Measurements from ENCODE around the gene FBLN2. TPM values are rescaled to one million over a fixed set of nuclear protein-coding genes. Genes with fewer than 3 reads are reported as not detected.

FBLN2 gene
- total and polyA plus RNA-seq, 2 of the 13 experiments (the other 11 are each of a cell fraction or from before 2014, with no cell fraction given), result not detected

GRCh38 chr3:13543253-13543652, 5.7 kb upstream of the FBLN2 start:
- Histone ChIP-seq H4K20me1 (ENCODE audit: insufficient read depth, low read length) (no peaks in the 10 kb centered on the region), H3K4me2 (ENCODE audit: low read depth, low read length) (no peak overlapping the region), H3K4me1 (ENCODE audit: insufficient read depth, low read length) (no peaks in the 10 kb centered on the region), H3K9me3 (ENCODE audit: low read length) (no peaks in the 10 kb centered on the region), H3K36me3 (replicated peaks in 1 of 2; ENCODE audit: control insufficient read depth in 1 of 2, insufficient read depth in 2 of 2, low read length in 2 of 2) (no peaks in the 10 kb centered on the region), H3K9ac (ENCODE audit: insufficient read depth, low read depth, low read length) (no peak overlapping the region), H3K27ac (ENCODE audit: extremely low read length, insufficient read depth, low read length) (no peak overlapping the region), H3K27me3 (ENCODE audit: control insufficient read depth in 1 of 2, insufficient read depth in 2 of 2, low read length in 2 of 2) (peaks cover 14 to 72% of the 10 kb centered on the region in 2 experiments), H2AFZ (ENCODE audit: low read length) (no peak overlapping the region), H3K79me2 (ENCODE audit: insufficient read depth, low read length) (no peaks in the 10 kb centered on the region), H3K4me3 (replicated peaks in 1 of 3; ENCODE audit: insufficient read depth in 1 of 3, low read depth in 2 of 3, low read length in 3 of 3) (no peak overlapping the region)
- in situ Hi-C loops (cut with HindIII; ENCODE audit: extremely low pct_ligation_motif_present, low pct_unique_long_range_greater_than_20kb) (no loop called here), intact Hi-C loops (cut with micrococcal nuclease; ENCODE audit: unreplicated experiment) (no loop called here)
- WGBS (ENCODE audit: low lambda C conversion rate), result 8% methylated on average over 5 of the region's 5 CpGs
- no peak for FAIRE-seq
- no TSS peak for BruUV-seq (replicated peaks)
- ChIA-PET CTCF (ENCODE audit: low intra/inter-chr PET ratio, low total read pairs) (no interaction called here), POLR2A (no interaction called here)
- ATAC-seq, result no peak
- no peak for DNase-seq (ENCODE audit: low spot score)
- 0 out of 2 replicates have a peak, but pooled peaks have one; percentile 5 for TF ChIP-seq CEBPB (IDR thresholded peaks at IDR 0.05; ENCODE audit: borderline replicate concordance, low read depth, low read length)
- no peak for TF ChIP-seq HES4 (CRISPR knock-in tag; IDR thresholded peaks at IDR 0.05; ENCODE audit: borderline replicate concordance)
- TF ChIP-seq FOSL2 (CRISPR knock-in tag; IDR thresholded peaks at IDR 0.05), result peak; percentile 65
- 0 out of 4 replicates have a peak, but pooled peaks of 1 of the 2 experiments have one; percentile 22 for TF ChIP-seq ATF4 (CRISPR knock-in tag; IDR thresholded peaks at IDR 0.05)

DNA sequence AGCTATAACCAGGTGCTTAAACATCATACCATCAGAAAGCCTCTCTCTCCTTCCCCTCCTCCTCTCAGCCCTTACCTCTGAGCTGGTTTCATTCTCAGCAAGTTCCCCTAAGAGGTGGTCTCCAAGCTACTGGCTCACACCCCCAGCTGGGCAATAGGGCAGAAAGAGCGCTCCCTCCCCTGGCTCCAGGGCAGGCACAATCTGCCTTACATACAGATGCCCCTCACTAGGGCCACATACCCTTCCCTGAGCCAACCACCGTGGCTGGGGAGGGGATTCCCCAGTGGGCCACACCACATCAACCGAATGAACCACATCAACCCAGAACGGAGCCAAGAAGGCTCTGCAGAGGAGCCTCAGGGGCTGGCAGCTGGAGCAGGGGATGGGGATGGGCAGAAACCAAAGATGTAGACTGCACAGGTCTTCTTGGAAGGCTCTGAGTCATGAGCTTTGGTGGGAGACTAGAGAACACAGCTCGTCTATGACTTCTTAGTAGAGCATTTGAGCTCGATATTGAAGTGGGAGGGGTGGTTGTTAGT, 4.6 kb upstream of the FBLN2 start:
- Histone ChIP-seq H3K9ac (ENCODE audit: insufficient read depth, low read depth, low read length) (no peak overlapping the region), H3K27me3 (ENCODE audit: control insufficient read depth in 1 of 2, insufficient read depth in 2 of 2, low read length in 2 of 2) (peaks cover 13 to 73% of the 10 kb centered on the region in 2 experiments), H3K36me3 (replicated peaks in 1 of 2; ENCODE audit: control insufficient read depth in 1 of 2, insufficient read depth in 2 of 2, low read length in 2 of 2) (no peaks in the 10 kb centered on the region), H2AFZ (ENCODE audit: low read length) (no peak overlapping the region), H3K27ac (ENCODE audit: extremely low read length, insufficient read depth, low read length) (no peak overlapping the region), H3K9me3 (ENCODE audit: low read length) (no peaks in the 10 kb centered on the region), H3K79me2 (ENCODE audit: insufficient read depth, low read length) (no peaks in the 10 kb centered on the region), H3K4me3 (replicated peaks in 1 of 3; ENCODE audit: insufficient read depth in 1 of 3, low read depth in 2 of 3, low read length in 3 of 3) (no peak overlapping the region), H4K20me1 (ENCODE audit: insufficient read depth, low read length) (no peaks in the 10 kb centered on the region), H3K4me1 (ENCODE audit: insufficient read depth, low read length) (no peaks in the 10 kb centered on the region), H3K4me2 (ENCODE audit: low read depth, low read length) (no peak overlapping the region)
- in situ Hi-C loops (cut with HindIII; ENCODE audit: extremely low pct_ligation_motif_present, low pct_unique_long_range_greater_than_20kb) (no loop called here), intact Hi-C loops (cut with micrococcal nuclease; ENCODE audit: unreplicated experiment) (no loop called here)
- no peak for FAIRE-seq
- TF ChIP-seq DZIP1 (CRISPR knock-in tag; IDR thresholded peaks at IDR 0.05) (no peak), FLYWCH1 (CRISPR knock-in tag; IDR thresholded peaks at IDR 0.05) (no peak)
- 0% methylated on average over 4 of the region's 6 CpGs for WGBS (ENCODE audit: low lambda C conversion rate)
- ChIA-PET POLR2A (no interaction called here), CTCF (ENCODE audit: low intra/inter-chr PET ratio, low total read pairs) (no interaction called here)
- no TSS peak for BruUV-seq (replicated peaks)
- no peak for DNase-seq (ENCODE audit: low spot score)
- no peak for ATAC-seq

Measured in HepG2 (cell line).